ENCODE data around the gene NBDY.
"Not testable (repeated sequence)": the region's sequence is repeated elsewhere in the genome, so short reads cannot be mapped to it uniquely, and the experiment has no call there.

GRCh38 chrX:56778099-56778923 lies 49.3 kb downstream of the NBDY start:
- not testable (repeated sequence) for TF ChIP-seq CTCF (optimal IDR thresholded peaks at IDR 0.05 in 1 of 3, IDR thresholded peaks at IDR 0.05 in 1 of 3, conservative IDR thresholded peaks at IDR 0.05 in 1 of 3; ENCODE audit: extremely low read depth in 1 of 3, insufficient read depth in 2 of 3, low read length in 3 of 3); EZH2 (IDR thresholded peaks at IDR 0.05; ENCODE audit: low read length)

Measured in keratinocyte (primary cell).